GM23248 (cell line): ENCODE measurements around the gene TSPO2. TPM values are rescaled to one million over a fixed set of nuclear protein-coding genes. Genes with fewer than 3 reads are reported as not detected.

Source experiments
- DNase-seq: peaks from one replicate; pipeline ENCODE4 v3.0.0-alpha.2; 2015
- H2AFZ ChIP-seq: fragments of 200-600 bp; sonication (generic); 2 replicates; pipeline ENCODE4 v1.6.1; 2016; ENCODE audit warnings: antibody characterized with exemption
- H3F3A ChIP-seq: fragments of 200-600 bp; sonication (generic); 2 replicates; pipeline ENCODE4 v1.6.1; 2016; ENCODE audit warnings: mild to moderate bottlenecking, antibody characterized with exemption, mixed run types; ENCODE audit not compliant: insufficient read depth
- H3K27ac ChIP-seq: fragments of 200-600 bp; sonication (generic); 2 replicates; pipeline ENCODE4 v1.5.1; 2016; ENCODE audit warnings: mild to moderate bottlenecking
- H3K27me3 ChIP-seq: fragments of 200-600 bp; sonication (generic); replicated peaks from 2 replicates; pipeline ENCODE4 v1.6.1; 2016; ENCODE audit warnings: mild to moderate bottlenecking; ENCODE audit not compliant: insufficient read depth
- H3K36me3 ChIP-seq: fragments of 200-600 bp; sonication (generic); 2 replicates; pipeline ENCODE4 v1.6.1; 2016; ENCODE audit warnings: low read depth, mild to moderate bottlenecking
- H3K4me1 ChIP-seq: fragments of 200-600 bp; sonication (generic); 2 replicates; pipeline ENCODE4 v1.6.1; 2016; ENCODE audit warnings: mild to moderate bottlenecking; ENCODE audit not compliant: insufficient read depth
- H3K4me2 ChIP-seq: fragments of 200-600 bp; sonication (generic); one replicate; pipeline ENCODE4 v1.6.1; 2016; ENCODE audit warnings: mild to moderate bottlenecking; ENCODE audit not compliant: unreplicated experiment
- H3K4me3 ChIP-seq: fragments of 200-600 bp; sonication (generic); 2 replicates; pipeline ENCODE4 v1.5.1; 2016; ENCODE audit warnings: mild to moderate bottlenecking
- H3K79me2 ChIP-seq: fragments of 200-600 bp; sonication (generic); 2 replicates; pipeline ENCODE4 v1.6.1; 2016; ENCODE audit warnings: mild to moderate bottlenecking; ENCODE audit not compliant: insufficient read depth
- H3K9ac ChIP-seq: fragments of 200-600 bp; sonication (generic); 2 replicates; pipeline ENCODE4 v1.6.1; 2016; ENCODE audit warnings: mild to moderate bottlenecking
- H3K9me2 ChIP-seq: fragments of 200-600 bp; sonication (generic); 2 replicates; pipeline ENCODE4 v1.6.1; 2016; ENCODE audit warnings: mixed run types, mild to moderate bottlenecking, moderate library complexity; ENCODE audit not compliant: insufficient read depth
- H3K9me3 ChIP-seq: fragments of 200-600 bp; sonication (generic); one replicate; pipeline ENCODE4 v1.6.1; 2017; ENCODE audit warnings: low read depth
- H4K20me1 ChIP-seq: fragments of 200-600 bp; sonication (generic); 2 replicates; pipeline ENCODE4 v1.6.0; 2016; ENCODE audit not compliant: insufficient read depth
- EZH2 ChIP-seq: fragments of 200-600 bp; sonication (generic); IDR thresholded peaks from 2 replicates; pipeline ENCODE4 v1.6.1; 2018; ENCODE audit warnings: antibody characterized with exemption, mild to moderate bottlenecking; ENCODE audit not compliant: insufficient read depth, poor library complexity, severe bottlenecking
- EZH2phosphoT487 ChIP-seq: fragments of 200-600 bp; sonication (generic); IDR thresholded peaks from 2 replicates; pipeline ENCODE4 v1.6.1; 2018; ENCODE audit warnings: antibody characterized with exemption, moderate library complexity, mild to moderate bottlenecking, low read depth; ENCODE audit not compliant: insufficient read depth
- WGBS, 2 experiments: methylation state at CpG; one replicate each; pipeline ENCODE4 v1.1.6; 2015 to 2017; ENCODE audit warnings: low lambda C conversion rate in 2 of 2, low coverage in 1 of 2; ENCODE audit errors: missing lambda C conversion rate in 2 of 2; 5-methylcytosine and 5-hydroxymethylcytosine counted together
- in situ Hi-C: fragments of 300-500 bp; cut with MboI; formaldehyde crosslinking; loops from 2 replicates; pipeline ENCODE4 v1.15.0; 2020
- polyA plus RNA-seq: library from polyadenylated mRNA; unstranded; fragments of >200 nt; fragmentation: Nextera tagmentation; extraction: Ambion mirVana; gene quantifications from 2 replicates; pipeline ENCODE4 v1.2.1, GENCODE V29; 2016
- total RNA-seq: library from RNA; depleted of rRNA; stranded (reverse); fragments of >200 nt; shearing (Covaris generic); gene quantifications from 2 replicates; pipeline ENCODE4 v1.2.3, GENCODE V29; 2014

Gene TSPO2
- total and polyA plus RNA-seq, 2 experiments from 2014 or later = not detected

DNA sequence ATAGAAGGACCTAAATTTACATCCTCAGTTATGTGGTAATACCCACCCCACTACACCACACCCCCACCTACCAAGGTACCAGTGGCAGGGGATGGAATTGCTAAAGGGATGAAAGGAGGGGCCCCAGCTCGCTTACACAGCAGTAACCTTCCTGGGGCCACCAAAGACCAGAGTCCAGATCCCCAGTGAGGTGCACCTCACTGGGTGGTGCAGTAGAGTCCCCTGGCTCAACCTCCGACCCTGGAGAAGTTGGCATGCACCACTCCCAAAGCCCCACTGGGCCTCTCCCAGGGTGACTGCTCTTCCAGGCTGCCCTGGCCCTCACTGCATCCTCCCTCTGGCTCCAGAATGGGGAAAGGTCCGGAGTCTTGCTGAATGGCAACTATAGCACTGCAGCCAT lies 4.1 kb upstream of the TSPO2 start:
- no peak for DNase-seq
- no peaks in the 10 kb centered on the region for H3F3A ChIP-seq
- no peaks in the 10 kb centered on the region for H4K20me1 ChIP-seq
- no peaks in the 10 kb centered on the region for H3K36me3 ChIP-seq
- H3K9ac ChIP-seq = no peak overlapping the region
- no peaks in the 10 kb centered on the region for H3K9me3 ChIP-seq
- no peak overlapping the region for H2AFZ ChIP-seq
- no peaks in the 10 kb centered on the region for H3K9me2 ChIP-seq
- no peaks in the 10 kb centered on the region for H3K4me1 ChIP-seq
- H3K27me3 ChIP-seq = peaks cover 4% of the 10 kb centered on the region
- no peak overlapping the region for H3K4me2 ChIP-seq
- 45 to 61% methylated on average over 3 of the region's 3 CpGs for whole genome bisulfite sequencing, 2 experiments
- H3K27ac ChIP-seq = no peak overlapping the region
- in situ Hi-C loops = no loop called here
- no peak overlapping the region for H3K4me3 ChIP-seq
- no peaks in the 10 kb centered on the region for H3K79me2 ChIP-seq
- TF ChIP-seq EZH2phosphoT487 = no peak
- no peak for TF ChIP-seq EZH2

- Histone ChIP-seq H3K79me2 (no peaks in the 10 kb centered on the region), H3K9me3 (no peaks in the 10 kb centered on the region), H3K27ac (no peak within 1 kb of the TSS), H3K36me3 (no peaks in the 10 kb centered on the region), H3F3A (no peaks in the 10 kb centered on the region), H3K9me2 (no peaks in the 10 kb centered on the region), H3K4me1 (no peaks in the 10 kb centered on the region), H2AFZ (no peak within 1 kb of the TSS), H3K4me3 (no peak within 1 kb of the TSS), H3K27me3 (peaks cover 4% of the 10 kb centered on the region), H4K20me1 (no peaks in the 10 kb centered on the region), H3K4me2 (no peak within 1 kb of the TSS), H3K9ac (no peak within 1 kb of the TSS)
- TF ChIP-seq EZH2 (no peak), EZH2phosphoT487 (no peak)
- in situ Hi-C loops = no loop called here
- peak; percentile 54 for DNase-seq
- 70 to 71% methylated on average over 10 of the region's 10 CpGs for WGBS, 2 experiments
Measured at GRCh38 chr6:41039060-41039998, 2.9 kb upstream of the TSPO2 start, which contains the start of gene UNC5CL. Gene UNC5CL, minus strand, starts transcription at chr6:41039221. Its CDS starts 4,147 bp downstream, at chr6:41035074.

- Histone ChIP-seq H3K9me3 (no peaks in the 10 kb centered on the region), H4K20me1 (no peaks in the 10 kb centered on the region), H3K9ac (no peak overlapping the region), H3K79me2 (no peaks in the 10 kb centered on the region), H3K4me1 (no peaks in the 10 kb centered on the region), H3K36me3 (no peaks in the 10 kb centered on the region), H3K4me3 (no peak overlapping the region), H3F3A (no peaks in the 10 kb centered on the region), H3K4me2 (no peak overlapping the region), H3K27ac (no peak overlapping the region), H3K9me2 (no peaks in the 10 kb centered on the region), H3K27me3 (peaks cover 4% of the 10 kb centered on the region), H2AFZ (no peak overlapping the region)
- TF ChIP-seq EZH2phosphoT487 (no peak), EZH2 (no peak)
- in situ Hi-C loops = loop anchor here (10.0 kb wide), 1 partner anchor 1686 kb away; no protein-coding TSS in a partner anchor
- WGBS, 2 experiments = 58 to 63% methylated on average over 6 of the region's 6 CpGs
- peak; percentile 38 for DNase-seq
Measured at GRCh38 chr6:41040101-41040939, 1.9 kb upstream of the TSPO2 start.

- Histone ChIP-seq H3K4me3 (no peak overlapping the region), H3K4me1 (no peaks in the 10 kb centered on the region), H3K4me2 (no peak overlapping the region), H3K9ac (no peak overlapping the region), H3K27ac (no peak overlapping the region), H3K79me2 (no peaks in the 10 kb centered on the region), H3K27me3 (peaks cover 4% of the 10 kb centered on the region; the same call in 1 of the 2 replicates), H3K36me3 (no peaks in the 10 kb centered on the region), H3K9me2 (no peaks in the 10 kb centered on the region), H3F3A (no peaks in the 10 kb centered on the region), H2AFZ (no peak overlapping the region), H4K20me1 (no peaks in the 10 kb centered on the region), H3K9me3 (no peaks in the 10 kb centered on the region)
- no peak for DNase-seq
- in situ Hi-C loops = loop anchor here (10.0 kb wide), 1 partner anchor 1686 kb away; no protein-coding TSS in a partner anchor
- WGBS, 2 experiments = 45 to 64% methylated on average over 1 of the region's 1 CpG
- TF ChIP-seq EZH2phosphoT487 (no peak), EZH2 (no peak)
Measured at GRCh38 chr6:41040940-41041536, 1.2 kb upstream of the TSPO2 start.
